ENCODE results near the gene UNC79.

DNA sequence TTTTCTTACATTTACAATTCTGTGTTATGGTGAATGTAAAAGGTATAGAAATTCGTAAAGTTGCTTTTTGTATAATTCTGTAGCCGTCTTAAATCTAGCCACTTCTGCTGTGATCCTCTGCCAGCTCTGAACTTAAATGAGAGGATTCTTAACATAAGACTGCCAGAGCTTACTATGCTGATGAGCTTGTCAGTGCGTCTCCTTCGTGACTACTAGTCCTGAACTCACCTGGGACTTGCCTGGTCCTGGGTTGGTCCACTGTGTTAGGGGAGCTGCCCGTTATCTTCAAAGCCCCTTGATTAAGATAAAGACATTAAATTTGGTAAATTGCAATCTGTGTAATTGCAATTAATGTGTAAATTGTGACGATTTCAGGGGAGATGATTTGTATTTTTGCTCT is 44.7 kb downstream of the UNC79 start:
- TF ChIP-seq POLR2A (IDR thresholded peaks at IDR 0.05) (no peak), EP300 (IDR thresholded peaks at IDR 0.05) (no peak)
- TF ChIP-seq, protein P1, sequence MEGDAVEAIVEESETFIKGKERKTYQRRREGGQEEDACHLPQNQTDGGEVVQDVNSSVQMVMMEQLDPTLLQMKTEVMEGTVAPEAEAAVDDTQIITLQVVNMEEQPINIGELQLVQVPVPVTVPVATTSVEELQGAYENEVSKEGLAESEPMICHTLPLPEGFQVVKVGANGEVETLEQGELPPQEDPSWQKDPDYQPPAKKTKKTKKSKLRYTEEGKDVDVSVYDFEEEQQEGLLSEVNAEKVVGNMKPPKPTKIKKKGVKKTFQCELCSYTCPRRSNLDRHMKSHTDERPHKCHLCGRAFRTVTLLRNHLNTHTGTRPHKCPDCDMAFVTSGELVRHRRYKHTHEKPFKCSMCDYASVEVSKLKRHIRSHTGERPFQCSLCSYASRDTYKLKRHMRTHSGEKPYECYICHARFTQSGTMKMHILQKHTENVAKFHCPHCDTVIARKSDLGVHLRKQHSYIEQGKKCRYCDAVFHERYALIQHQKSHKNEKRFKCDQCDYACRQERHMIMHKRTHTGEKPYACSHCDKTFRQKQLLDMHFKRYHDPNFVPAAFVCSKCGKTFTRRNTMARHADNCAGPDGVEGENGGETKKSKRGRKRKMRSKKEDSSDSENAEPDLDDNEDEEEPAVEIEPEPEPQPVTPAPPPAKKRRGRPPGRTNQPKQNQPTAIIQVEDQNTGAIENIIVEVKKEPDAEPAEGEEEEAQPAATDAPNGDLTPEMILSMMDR (IDR thresholded peaks at IDR 0.05) = no peak

Data from ovary (tissue), 3 donors.